Measurements from ENCODE around the gene SEMA5B.

The SEMA5B gene

GRCh38 chr3:122941228-122942206 is 86.0 kb downstream of the SEMA5B start:
- DNase-seq, result no peak

- no peak for DNase-seq
These were observed 86.9 kb downstream of the SEMA5B start for GRCh38 chr3:122940628-122941086.

GRCh38 chr3:122938783-122939425 is 88.7 kb downstream of the SEMA5B start:
- no peak for DNase-seq

GRCh38 chr3:122937745-122938144 is 89.8 kb downstream of the SEMA5B start:
- no peak for DNase-seq

- no peak for DNase-seq
These were observed 90.6 kb downstream of the SEMA5B start for GRCh38 chr3:122936986-122937385.

GRCh38 chr3:122936335-122936734 is 91.2 kb downstream of the SEMA5B start:
- DNase-seq, result no peak

- no peak for DNase-seq
These were observed 93.3 kb downstream of the SEMA5B start for GRCh38 chr3:122934251-122934650.

- DNase-seq, result no peak
These were observed 95.2 kb downstream of the SEMA5B start for GRCh38 chr3:122932251-122932967.

GRCh38 chr3:122931636-122932035 is 95.9 kb downstream of the SEMA5B start:
- DNase-seq, result no peak

- no peak for DNase-seq
These were observed 97.2 kb downstream of the SEMA5B start for GRCh38 chr3:122930063-122930997.

- DNase-seq, result no peak
These were observed 98.1 kb downstream of the SEMA5B start for GRCh38 chr3:122929188-122930062.

- DNase-seq, result no peak
These were observed 99.0 kb downstream of the SEMA5B start for GRCh38 chr3:122928396-122929187.

GRCh38 chr3:122927726-122928125 is 99.8 kb downstream of the SEMA5B start:
- no peak for DNase-seq

GRCh38 chr3:122926811-122927210 is 100.8 kb downstream of the SEMA5B start:
- no peak for DNase-seq

GRCh38 chr3:122926322-122926721 is 101.2 kb downstream of the SEMA5B start:
- no peak for DNase-seq

GRCh38 chr3:122925756-122926155 is 101.8 kb downstream of the SEMA5B start:
- no peak for DNase-seq

GRCh38 chr3:122924056-122924455 is 103.5 kb downstream of the SEMA5B start:
- DNase-seq, result no peak

- no peak for DNase-seq
These were observed 104.0 kb downstream of the SEMA5B start for GRCh38 chr3:122923611-122924010.

GRCh38 chr3:122921791-122922651 is 105.5 kb downstream of the SEMA5B start:
- no peak for DNase-seq

All from NCI-H774 (cell line).